Ishikawa (cell line): ENCODE measurements around the gene DCLRE1C.

Source experiments
- CEBPB ChIP-seq: IDR thresholded peaks from 2 replicates; pipeline ENCODE4 v1.6.1; 2012
- CREB1 ChIP-seq: IDR thresholded peaks from 2 replicates; pipeline ENCODE4 v1.6.1; 2012; ENCODE audit warnings: low read depth
- EGR1 ChIP-seq: IDR thresholded peaks from 2 replicates; pipeline ENCODE4 v1.6.1; 2012
- EP300 ChIP-seq: IDR thresholded peaks from 2 replicates; pipeline ENCODE4 v1.6.1; 2012; ENCODE audit warnings: borderline replicate concordance
- FOXM1 ChIP-seq: IDR thresholded peaks from 2 replicates; pipeline ENCODE4 v1.6.1; 2012; ENCODE audit warnings: low read depth, borderline replicate concordance
- MAX ChIP-seq: IDR thresholded peaks from 2 replicates; pipeline ENCODE4 v1.6.1; 2012
- NFIC ChIP-seq: IDR thresholded peaks from 2 replicates; pipeline ENCODE4 v1.6.1; 2012
- RAD21 ChIP-seq: IDR thresholded peaks from 2 replicates; pipeline ENCODE4 v1.6.1; 2012; ENCODE audit warnings: low read depth
- REST ChIP-seq: IDR thresholded peaks from 2 replicates; pipeline ENCODE4 v1.6.1; 2012; ENCODE audit warnings: low read depth, mild to moderate bottlenecking
- TAF1 ChIP-seq: IDR thresholded peaks from 2 replicates; pipeline ENCODE4 v1.6.1; 2012; ENCODE audit warnings: low read depth, mild to moderate bottlenecking
- TCF12 ChIP-seq: IDR thresholded peaks from 2 replicates; pipeline ENCODE4 v1.6.1; 2012; ENCODE audit warnings: low read depth
- TEAD4 ChIP-seq: IDR thresholded peaks from 2 replicates; pipeline ENCODE4 v1.6.1; 2012
- USF1 ChIP-seq: IDR thresholded peaks from 2 replicates; pipeline ENCODE4 v1.6.1; 2012
- YY1 ChIP-seq: IDR thresholded peaks from 2 replicates; pipeline ENCODE4 v1.6.1; 2012; ENCODE audit warnings: low read depth
- ZBTB7A ChIP-seq: IDR thresholded peaks from 2 replicates; pipeline ENCODE4 v1.6.1; 2012; ENCODE audit warnings: low read depth

Gene DCLRE1C

GRCh38 chr10:14876764-14877163, 77.1 kb downstream of the DCLRE1C start:
- TF ChIP-seq ZBTB7A, result no peak
- no peak for TF ChIP-seq CREB1
- TF ChIP-seq NFIC, result no peak
- no peak for TF ChIP-seq REST
- no peak for TF ChIP-seq EP300
- no peak for TF ChIP-seq USF1
- no peak for TF ChIP-seq FOXM1
- no peak for TF ChIP-seq YY1
- TF ChIP-seq CEBPB, result no peak
- no peak for TF ChIP-seq RAD21
- no peak for TF ChIP-seq TEAD4

GRCh38 chr10:14875941-14876340, 78.0 kb downstream of the DCLRE1C start:
- no peak for TF ChIP-seq TAF1
- TF ChIP-seq EGR1, result no peak
- no peak for TF ChIP-seq NFIC
- no peak for TF ChIP-seq ZBTB7A
- TF ChIP-seq REST, result no peak
- no peak for TF ChIP-seq FOXM1
- TF ChIP-seq USF1, result no peak
- TF ChIP-seq CREB1, result no peak
- no peak for TF ChIP-seq TEAD4
- TF ChIP-seq TCF12, result no peak
- no peak for TF ChIP-seq CEBPB
- no peak for TF ChIP-seq MAX
- no peak for TF ChIP-seq EP300
- TF ChIP-seq RAD21, result no peak
- no peak for TF ChIP-seq YY1

GRCh38 chr10:14873090-14873760, 80.7 kb downstream of the DCLRE1C start:
- TF ChIP-seq TCF12 (no peak), CEBPB (no peak), NFIC (no peak), CREB1 (no peak), TAF1 (no peak), FOXM1 (no peak), ZBTB7A (no peak), EGR1 (no peak), RAD21 (no peak), USF1 (no peak), MAX (no peak), REST (no peak), TEAD4 (no peak), EP300 (no peak), YY1 (no peak)

GRCh38 chr10:14860791-14861190, 93.1 kb downstream of the DCLRE1C start:
- TF ChIP-seq NFIC (no peak), TCF12 (no peak), TAF1 (no peak), TEAD4 (no peak), FOXM1 (no peak), REST (no peak), MAX (no peak), EP300 (no peak), USF1 (no peak), ZBTB7A (no peak), EGR1 (no peak)
